Psoas muscle (tissue), 8 donors: ENCODE measurements around the gene APOO. TPM values are rescaled to one million over a fixed set of nuclear protein-coding genes. Genes with fewer than 3 reads are reported as not detected.

Experiments
- ATAC-seq, 4 donors: fragments of 200-7000 bp; cut with Tn5 transposase; one replicate each; pipeline ENCODE4 v1.9.1; 2020; ENCODE audit warnings: moderate library complexity in 3 of 4, mild to moderate bottlenecking in 2 of 4
- DNase-seq, 2 donors: peaks; one replicate each; pipeline ENCODE4 v3.0.0-alpha.2; 2020
- H3K27ac ChIP-seq: fragments of 200-600 bp; one replicate; pipeline ENCODE4 v1.8.0; 2022
- H3K27me3 ChIP-seq, 3 donors: fragments of 200-600 bp in 1 of 3; one replicate each; pipeline versions ENCODE4 v1.6.1 to v1.8.0; 2013 to 2022; ENCODE audit warnings: low read length in 2 of 3, mild to moderate bottlenecking in 2 of 3, moderate library complexity in 1 of 3; ENCODE audit not compliant: insufficient read depth in 3 of 3
- H3K36me3 ChIP-seq, 2 donors: fragments of 200-600 bp in 1 of 2; one replicate each; pipeline versions ENCODE4 v1.6.1 to v1.8.0; 2013 to 2022; ENCODE audit warnings: low read depth in 1 of 2, mild to moderate bottlenecking in 1 of 2, moderate library complexity in 1 of 2; ENCODE audit not compliant: insufficient read depth in 1 of 2
- H3K4me1 ChIP-seq: fragments of 200-600 bp; one replicate; pipeline ENCODE4 v1.8.0; 2022
- H3K4me3 ChIP-seq: fragments of 200-600 bp; one replicate; pipeline ENCODE4 v1.8.0; 2022; ENCODE audit warnings: mild to moderate bottlenecking
- H3K9me3 ChIP-seq: fragments of 200-600 bp; one replicate; pipeline ENCODE4 v1.8.0; 2022
- CTCF ChIP-seq: fragments of 200-600 bp; IDR thresholded peaks from one replicate; pipeline ENCODE4 v1.8.0; 2022; ENCODE audit warnings: antibody characterized with exemption
- WGBS, 3 donors: extraction: QIAGEN DNeasy Blood & Tissue Kit; methylation state at CpG; one replicate each; pipeline versions ENCODE4 v1.1.6 to v1.1.7; 2013; 5-methylcytosine and 5-hydroxymethylcytosine counted together
- intact Hi-C, 2 donors: fragments of 100-400 bp; cut with DNase I; formaldehyde crosslinking; loops; one replicate each; pipeline versions ENCODE4 v1.11.0 to v1.14.2; 2022
- polyA plus RNA-seq, 3 donors: library from polyadenylated mRNA; stranded (reverse); fragments of 200-250 nt; gene quantifications; one replicate each; pipeline ENCODE4 v1.2.3, GENCODE V29; 2013
- total RNA-seq, 4 donors: library from RNA; stranded (reverse); fragmentation: NEBNext Ultra II Directional in 2 of 4; extraction: Animal tissue kit (Norgen Biotek cat#: 25700) in 2 of 4; gene quantifications; one replicate each; pipeline versions ENCODE4 v1.2.1 to v1.2.4, GENCODE V29; 2021 to 2023
- donor health status: healthy with polysubstance abuse.
- donor health status: DM: no; HTN: no; CAD: no; lungs with moderate emphysema.
- donor health status: Bipolar disorder and iron deficiency.
- donor health status: healthy.
- donor health status: DM: yes; HTN: yes; CAD: no.
- donor health status: DM: no; HTN: no; CAD: no.
- donor health status: DM: no; HTN: no; CAD: no.
- donor health status: DM: yes; HTN: yes; CAD: no.

Gene APOO
- total and polyA plus RNA-seq, 7 donors: 29.7 to 78.5 (median 54.7) TPM

DNA sequence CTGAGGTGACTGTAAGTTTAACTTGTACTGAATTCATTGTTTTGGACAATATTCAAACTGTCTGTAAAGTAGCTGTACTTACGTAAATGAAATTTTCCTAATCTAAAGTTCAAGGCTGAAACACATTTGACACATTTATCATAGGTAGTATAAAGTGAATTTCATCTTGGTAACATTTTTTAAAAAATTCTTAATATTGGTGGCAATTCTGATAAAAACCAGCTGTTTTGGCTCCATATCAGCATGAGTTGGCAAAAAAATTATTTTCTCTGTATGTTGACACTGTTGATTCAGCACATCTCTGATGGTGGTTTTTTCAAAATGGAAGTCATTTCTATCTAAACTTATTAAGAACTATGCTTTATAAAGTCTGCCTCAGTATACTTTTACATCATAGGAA, 31.0 kb upstream of the APOO start:
- Histone ChIP-seq H3K4me1 (no peaks in the 10 kb centered on the region), H3K4me3 (no peak overlapping the region), H3K27ac (no peak overlapping the region), H3K9me3 (no peaks in the 10 kb centered on the region), H3K27me3 (peaks cover 0 to 8% (median 0%) of the 10 kb centered on the region in 3 donors), H3K36me3 (no peaks in the 10 kb centered on the region)
- intact Hi-C loops: no loop called here
- 83 to 91% (median 87%) methylated on average over 1 of the region's 1 CpG for WGBS, 3 donors
- no peak for DNase-seq
- no peak for TF ChIP-seq CTCF
- no peak for ATAC-seq

GRCh38 chrX:23937100-23937499, 29.4 kb upstream of the APOO start:
- intact Hi-C loops: no loop called here
- H3K27me3 ChIP-seq: peaks cover 0 to 5% (median 0%) of the 10 kb centered on the region in 3 donors
- H3K4me3 ChIP-seq: no peak overlapping the region

GRCh38 chrX:23936180-23936579, 28.4 kb upstream of the APOO start:
- Histone ChIP-seq H3K27me3 (peaks cover 0 to 3% (median 0%) of the 10 kb centered on the region in 3 donors), H3K27ac (no peak overlapping the region), H3K36me3 (no peaks in the 10 kb centered on the region), H3K9me3 (no peaks in the 10 kb centered on the region), H3K4me1 (no peaks in the 10 kb centered on the region), H3K4me3 (no peak overlapping the region)
- intact Hi-C loops: no loop called here
- no peak for TF ChIP-seq CTCF
- 18 to 27% (median 21%) methylated on average over 1 of the region's 1 CpG for WGBS, 3 donors
- DNase-seq (no peak), ATAC-seq (no peak)

More at GRCh38 chrX:23937100-23937499, 29.4 kb upstream of the APOO start:
- no peaks in the 10 kb centered on the region for H3K36me3 ChIP-seq
- no peaks in the 10 kb centered on the region for H3K9me3 ChIP-seq
- ATAC-seq (no peak), DNase-seq (no peak)
- WGBS, 3 donors: 57 to 63% (median 61%) methylated on average over 3 to 4 of the region's 4 CpGs
- no peaks in the 10 kb centered on the region for H3K4me1 ChIP-seq
- H3K27ac ChIP-seq: no peak overlapping the region
- TF ChIP-seq CTCF: no peak

DNA sequence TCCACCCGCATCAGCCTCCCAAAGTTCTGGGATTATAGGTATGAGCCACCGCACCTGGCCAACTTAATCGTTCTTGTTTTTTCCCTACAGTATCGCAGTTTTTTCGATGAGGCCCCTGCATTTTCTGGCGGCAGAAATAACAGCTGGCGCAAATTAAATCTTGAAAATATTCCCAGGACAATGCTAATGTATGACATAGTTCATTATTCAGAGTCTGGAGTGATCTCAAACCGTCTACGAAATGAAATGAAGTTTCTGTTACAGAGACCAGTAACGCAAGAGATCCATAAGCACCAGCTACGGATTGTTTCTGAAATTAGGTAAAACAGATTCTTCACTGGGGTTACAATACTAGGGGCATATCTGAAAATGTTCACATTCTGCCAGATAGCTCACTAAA, 27.4 kb upstream of the APOO start:
- DNase-seq (no peak), ATAC-seq (no peak)
- Histone ChIP-seq H3K27ac (no peak overlapping the region), H3K4me1 (no peaks in the 10 kb centered on the region), H3K27me3 (peaks cover 0 to 3% (median 0%) of the 10 kb centered on the region in 3 donors), H3K9me3 (no peaks in the 10 kb centered on the region), H3K36me3 (no peaks in the 10 kb centered on the region), H3K4me3 (no peak overlapping the region)
- no peak for TF ChIP-seq CTCF
- intact Hi-C loops: no loop called here
- 31 to 57% (median 42%) methylated on average over 11 of the region's 11 CpGs for WGBS, 3 donors

GRCh38 chrX:23932046-23932445, 24.3 kb upstream of the APOO start:
- ATAC-seq: no peak
- 27 to 51% (median 46%) methylated on average over 1 of the region's 1 CpG for WGBS, 3 donors
- intact Hi-C loops: no loop called here

More at GRCh38 chrX:23932046-23932445, 24.3 kb upstream of the APOO start:
- H3K4me3 ChIP-seq: no peak overlapping the region
- no peaks in the 10 kb centered on the region for H3K9me3 ChIP-seq
- H3K27ac ChIP-seq: no peak overlapping the region
- peaks cover 0 to 3% (median 0%) of the 10 kb centered on the region in 3 donors for H3K27me3 ChIP-seq
- no peaks in the 10 kb centered on the region for H3K36me3 ChIP-seq
- DNase-seq: no peak
- H3K4me1 ChIP-seq: no peaks in the 10 kb centered on the region
- no peak for TF ChIP-seq CTCF
